Natural killer cell (primary cell): ENCODE measurements around the gene TMEM232. TPM values are rescaled to one million over a fixed set of nuclear protein-coding genes. Genes with fewer than 3 reads are reported as not detected.
"Not testable (repeated sequence)": the region's sequence is repeated elsewhere in the genome, so short reads cannot be mapped to it uniquely, and the experiment has no call there.

Experiments
- ATAC-seq, 3 donors: fragments of 150-1000 bp in 2 of 3; fragments of 200-7000 bp in 1 of 3; cut with Tn5 transposase; 1 replicate in 1 of 3; 2 replicates in 2 of 3; pipeline ENCODE4 v1.10.0; 2021; ENCODE audit warnings: mild to moderate bottlenecking in 2 of 3, moderate library complexity in 2 of 3
- DNase-seq, 2 donors: peaks; one replicate each; pipeline versions ENCODE4 v3.0.0 to v3.0.0-alpha.2; 2013 to 2021; ENCODE audit warnings: mixed read lengths in 1 of 2
- H3K27ac ChIP-seq: one replicate; pipeline ENCODE4 v1.5.1; 2013; ENCODE audit warnings: mild to moderate bottlenecking, low read length
- H3K27me3 ChIP-seq: one replicate; pipeline ENCODE4 v1.6.1; 2013; ENCODE audit warnings: low read length; ENCODE audit not compliant: control insufficient read depth, insufficient read depth
- H3K36me3 ChIP-seq: one replicate; pipeline ENCODE4 v1.6.1; 2013; ENCODE audit warnings: low read length; ENCODE audit not compliant: control insufficient read depth, insufficient read depth
- H3K4me1 ChIP-seq: one replicate; pipeline ENCODE4 v1.6.1; 2013; ENCODE audit warnings: low read length; ENCODE audit not compliant: control insufficient read depth, insufficient read depth
- H3K4me3 ChIP-seq: one replicate; pipeline ENCODE4 v1.5.1; 2013; ENCODE audit warnings: low read length
- H3K9me3 ChIP-seq: one replicate; pipeline ENCODE4 v1.6.1; 2013; ENCODE audit warnings: low read length; ENCODE audit not compliant: control insufficient read depth, insufficient read depth
- H3K27ac Mint-ChIP-seq, 2 donors: one replicate each; pipeline ENCODE4 v1.8.0; 2022; ENCODE audit warnings: mild to moderate bottlenecking in 2 of 2, mixed read lengths in 2 of 2, moderate library complexity in 1 of 2
- H3K27me3 Mint-ChIP-seq, 2 donors: one replicate each; pipeline ENCODE4 v1.8.0; 2022; ENCODE audit warnings: low read depth in 2 of 2, mixed read lengths in 2 of 2
- H3K36me3 Mint-ChIP-seq: one replicate; pipeline ENCODE4 v1.8.0; 2022; ENCODE audit warnings: mixed read lengths
- H3K4me1 Mint-ChIP-seq, 2 donors: one replicate each; pipeline ENCODE4 v1.8.0; 2022; ENCODE audit warnings: mixed read lengths in 2 of 2
- H3K4me3 Mint-ChIP-seq: one replicate; pipeline ENCODE4 v1.8.0; 2022; ENCODE audit warnings: mild to moderate bottlenecking, moderate library complexity, mixed read lengths
- H3K9me3 Mint-ChIP-seq, 2 donors: one replicate each; pipeline ENCODE4 v1.8.0; 2022; ENCODE audit warnings: mixed read lengths in 2 of 2
- CTCF ChIP-seq: fragments of 200-600 bp; IDR thresholded peaks from one replicate; pipeline ENCODE4 v1.8.0; 2022; ENCODE audit warnings: antibody characterized with exemption
- WGBS: methylation state at CpG from one replicate; pipeline ENCODE4 v1.1.7; 2013; ENCODE audit warnings: missing lambda C conversion rate; ENCODE audit not compliant: insufficient coverage; 5-methylcytosine and 5-hydroxymethylcytosine counted together
- intact Hi-C: fragments of 100-400 bp; cut with micrococcal nuclease; formaldehyde crosslinking; loops from one replicate; pipeline ENCODE4 v1.14.2; 2022
- total RNA-seq, 4 donors: library from RNA; stranded (reverse); fragments of 120-200 nt in 1 of 4; gene quantifications; one replicate each; pipeline versions ENCODE4 v1.2.3 to v1.2.4, GENCODE V29; 2013 to 2022

The TMEM232 gene
- total RNA-seq, 3 donors from 2014 or later (not counting 1 experiment from before 2014, with no cell fraction given) = 0.45 to 3.0 (median 0.66) TPM

GRCh38 chr5:110702300-110702699 lies 24.2 kb downstream of the TMEM232 start:
- Histone ChIP-seq H3K27me3 (no peaks in the 10 kb centered on the region), H3K27ac (no peak overlapping the region), H3K4me3 (no peak overlapping the region), H3K4me1 (no peaks in the 10 kb centered on the region), H3K9me3 (no peaks in the 10 kb centered on the region), H3K36me3 (no peaks in the 10 kb centered on the region)
- H3K27me3 Mint-ChIP-seq = no peaks in the 10 kb centered on the region
- intact Hi-C loops = no loop called here
- TF ChIP-seq CTCF = no peak
- WGBS = 87% methylated on average over 1 of the region's 1 CpG
- DNase-seq (no peak), ATAC-seq (no peak)
- peaks cover 3 to 5% of the 10 kb centered on the region in 2 donors for H3K9me3 Mint-ChIP-seq
- H3K4me3 Mint-ChIP-seq = no peak overlapping the region
- H3K36me3 Mint-ChIP-seq = no peaks in the 10 kb centered on the region
- H3K27ac Mint-ChIP-seq = no peak overlapping the region
- no peaks in the 10 kb centered on the region for H3K4me1 Mint-ChIP-seq

GRCh38 chr5:110692669-110693068 lies 33.8 kb downstream of the TMEM232 start:
- 84% methylated on average over 5 of the region's 5 CpGs for WGBS
- ATAC-seq, H3K4me3 ChIP-seq, H3K4me3 Mint-ChIP-seq, H3K27ac Mint-ChIP-seq, intact Hi-C loops, H3K4me1 Mint-ChIP-seq, H3K4me1 ChIP-seq, H3K27ac ChIP-seq, DNase-seq, H3K36me3 Mint-ChIP-seq, H3K9me3 ChIP-seq, H3K27me3 ChIP-seq, H3K36me3 ChIP-seq, H3K27me3 Mint-ChIP-seq: not testable (repeated sequence)
- H3K9me3 Mint-ChIP-seq = peaks cover 7 to 13% of the 10 kb centered on the region in 2 donors

GRCh38 chr5:110690587-110690986 lies 35.9 kb downstream of the TMEM232 start:
- H3K27me3 ChIP-seq, ATAC-seq, intact Hi-C loops, DNase-seq, H3K4me1 Mint-ChIP-seq, H3K27ac Mint-ChIP-seq, H3K27me3 Mint-ChIP-seq, H3K4me1 ChIP-seq, H3K27ac ChIP-seq, H3K36me3 Mint-ChIP-seq, H3K9me3 ChIP-seq, H3K4me3 ChIP-seq, H3K36me3 ChIP-seq, H3K4me3 Mint-ChIP-seq: not testable (repeated sequence)
- H3K9me3 Mint-ChIP-seq = peaks cover 9 to 15% of the 10 kb centered on the region in 2 donors
- WGBS = 100% methylated on average over 1 of the region's 1 CpG

GRCh38 chr5:110687485-110687884 lies 39.0 kb downstream of the TMEM232 start:
- Histone ChIP-seq H3K36me3 (no peaks in the 10 kb centered on the region), H3K4me1 (no peaks in the 10 kb centered on the region), H3K9me3 (peaks cover 3% of the 10 kb centered on the region), H3K27ac (no peak overlapping the region), H3K27me3 (no peaks in the 10 kb centered on the region), H3K4me3 (no peak overlapping the region)
- no CpG with 5 or more reads among the region's 1 CpG for WGBS
- Mint-ChIP-seq H3K4me1 (no peaks in the 10 kb centered on the region), H3K36me3 (no peaks in the 10 kb centered on the region), H3K4me3 (no peak overlapping the region), H3K9me3 (peaks cover 7 to 9% of the 10 kb centered on the region in 2 donors), H3K27ac (no peak overlapping the region), H3K27me3 (no peaks in the 10 kb centered on the region)
- TF ChIP-seq CTCF = no peak
- ATAC-seq = no peak
- intact Hi-C loops = no loop called here
- DNase-seq = no peak
